Motor neuron (in vitro differentiated cells): ENCODE results near the gene ITGB3BP. TPM values are rescaled to one million over a fixed set of nuclear protein-coding genes. Genes with fewer than 3 reads are reported as not detected.

Source experiments
- ATAC-seq, 8 experiments: fragments of 200-7000 bp; cut with Tn5 transposase; replicated peaks in 6 of 8; 2 replicates each; pipeline ENCODE4 v1.8.0; 2021; ENCODE audit warnings: mild to moderate bottlenecking in 8 of 8, moderate library complexity in 8 of 8
- H3K27ac ChIP-seq, 2 donors: fragments of 250-450 bp; sonication (Bioruptor Pico); 2 replicates each; pipeline ENCODE4 v1.9.0; 2021; ENCODE audit warnings: antibody characterized with exemption in 2 of 2, mild to moderate bottlenecking in 2 of 2, moderate library complexity in 1 of 2
- H3K4me1 ChIP-seq, 2 donors: fragments of 250-450 bp; sonication (Bioruptor Pico); replicated peaks in 1 of 2; 2 replicates each; pipeline ENCODE4 v1.6.1; 2021; ENCODE audit warnings: antibody characterized with exemption in 2 of 2, mild to moderate bottlenecking in 2 of 2, moderate library complexity in 1 of 2
- H3K4me3 ChIP-seq, 5 donors: fragments of 250-450 bp; sonication (Bioruptor Pico); 2 replicates each; pipeline ENCODE4 v1.9.0; 2021; ENCODE audit warnings: antibody characterized with exemption in 5 of 5, mild to moderate bottlenecking in 5 of 5, moderate library complexity in 4 of 5
- WGBS, 10 experiments: fragments of 450-650 bp; shearing (Covaris generic); methylation state at CpG; one replicate each; pipeline ENCODE4 v1.0.0; 2022; 5-methylcytosine and 5-hydroxymethylcytosine counted together
- in situ Hi-C, 9 experiments: fragments of 400-800 bp; cut with MboI; loops; one replicate each; pipeline ENCODE4 v1.15.0; 2021; ENCODE audit warnings: low sequenced_read_pairs in 9 of 9, low pct_unique_long_range_greater_than_20kb in 2 of 9; ENCODE audit not compliant: unreplicated experiment in 9 of 9
- total RNA-seq, 8 experiments: library from RNA; unstranded; fragments of 300-600 nt; gene quantifications; 2 replicates each; pipeline versions ENCODE4 v1.2.3 to v1.2.4, GENCODE V29; 2022

The ITGB3BP gene
- total RNA-seq, 8 experiments from 2014 or later = 22.4 to 62.2 (median 31.5) TPM

- H3K4me1 ChIP-seq = no peaks in the 10 kb centered on the region
- no peak overlapping the region for H3K4me3 ChIP-seq
- no peak for ATAC-seq
- no peak overlapping the region for H3K27ac ChIP-seq
- in situ Hi-C loops = no loop called here
These were observed 118.0 kb downstream of the ITGB3BP start for GRCh38 chr1:63405021-63405420.

GRCh38 chr1:63403386-63403785 is 119.6 kb downstream of the ITGB3BP start:
- Histone ChIP-seq H3K27ac (no peak overlapping the region), H3K4me1 (no peaks in the 10 kb centered on the region), H3K4me3 (no peak overlapping the region)
- in situ Hi-C loops = no loop called here
- 0 to 100% (median 90%) methylated on average over 1 to 3 of the region's 3 CpGs; no CpG with 5 or more reads in 1 of the 10 experiments for WGBS, 10 experiments
- ATAC-seq = no peak

DNA sequence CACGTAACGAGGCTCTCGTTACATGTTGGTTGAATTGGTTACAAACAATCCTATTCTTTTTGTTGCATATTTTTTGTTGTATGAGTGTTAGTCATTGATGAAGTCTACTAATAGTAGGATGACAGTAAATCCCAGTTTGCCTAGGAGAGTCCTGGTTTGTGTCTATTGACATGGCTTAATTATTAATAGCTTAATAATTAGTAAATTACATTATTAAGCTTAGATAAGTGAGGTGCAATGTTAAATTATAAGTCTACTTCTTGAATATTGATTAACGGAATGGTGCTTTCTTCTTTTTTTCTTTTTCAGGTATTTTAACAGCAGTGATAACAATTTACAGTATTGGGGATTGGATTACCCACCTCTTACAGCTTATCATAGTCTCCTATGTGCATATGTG is 121.1 kb downstream of the ITGB3BP start:
- H3K27ac ChIP-seq = no peak overlapping the region
- no peak for ATAC-seq
- in situ Hi-C loops = no loop called here
- H3K4me3 ChIP-seq = no peak overlapping the region
- no peaks in the 10 kb centered on the region for H3K4me1 ChIP-seq
- 50 to 100% (median 87%) methylated on average over 1 to 4 of the region's 4 CpGs for WGBS, 10 experiments

Other genes with a start within 250 kb of the ITGB3BP start
- under 1 TPM in 4 of 8 experiments, not detected in 4; 0.14 to 0.76 (median 0.46) TPM for gene FOXD3, start 200.7 kb downstream of the ITGB3BP start, total RNA-seq
- gene ALG6, start 155.6 kb downstream of the ITGB3BP start, total RNA-seq = 10 to 100 TPM in 7 of 8 experiments, 1 to 10 TPM in 1; 7.4 to 20.8 (median 17.3) TPM
- gene EFCAB7, start 300 bp upstream of the ITGB3BP start, total RNA-seq = 10 to 100 TPM in 6 of 8 experiments, 1 to 10 TPM in 2; 7.9 to 27.9 (median 20.0) TPM
- gene PGM1, start 70.2 kb upstream of the ITGB3BP start, total RNA-seq = 10 to 100 TPM; 24.4 to 50.1 (median 34.2) TPM